OCI-LY7 (cell line): ENCODE results near the gene EPHA6.

Experiments
- CTCF ChIP-seq: fragments of 200-600 bp; sonication (generic); conservative IDR thresholded peaks from 2 replicates; pipeline ENCODE4 v1.5.1; 2014; ENCODE audit warnings: mild to moderate bottlenecking, antibody characterized with exemption, low read length, moderate library complexity, mixed read lengths
- EZH2phosphoT487 ChIP-seq: fragments of 200-600 bp; sonication (generic); IDR thresholded peaks from 2 replicates; pipeline ENCODE4 v1.6.1; 2018; ENCODE audit warnings: low read depth, borderline replicate concordance, mild to moderate bottlenecking, mixed run types, antibody characterized with exemption, low read length, moderate library complexity, mixed read lengths

DNA sequence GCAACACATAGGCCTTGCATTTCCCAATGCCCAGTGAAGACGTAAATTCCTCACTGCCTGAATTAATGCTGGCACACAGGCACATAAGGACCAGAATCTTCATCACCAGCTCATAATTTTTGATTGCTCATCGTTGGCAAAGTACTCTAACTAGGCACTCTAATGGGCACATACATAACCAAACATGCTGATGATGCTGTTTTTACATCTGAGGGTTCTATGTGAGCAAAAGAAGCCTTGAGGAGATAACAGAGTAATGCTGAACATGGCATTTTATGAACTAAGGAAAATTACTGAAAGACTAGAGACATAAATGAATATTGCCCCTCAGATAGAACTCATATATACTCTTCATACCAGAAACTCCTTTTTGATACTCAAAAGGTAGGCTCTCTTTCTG is 387.4 kb downstream of the EPHA6 start:
- TF ChIP-seq CTCF (no peak), EZH2phosphoT487 (no peak)
